Activated T-cell treated with anti-CD3 and anti-CD28 coated beads, Interleukin-2, amount 50 U/mL, for 24 hours (primary cell): ENCODE results near the gene GMPS.
"Not testable (repeated sequence)": the region's sequence is repeated elsewhere in the genome, so short reads cannot be mapped to it uniquely, and the experiment has no call there.

Experiments
- DNase-seq: peaks from one replicate; pipeline ENCODE4 v3.0.0-alpha.2; 2020
- H3K27ac Mint-ChIP-seq: 2 replicates; pipeline ENCODE4 v1.8.0; 2020; ENCODE audit warnings: mild to moderate bottlenecking, mixed read lengths
- H3K27me3 Mint-ChIP-seq: 2 replicates; pipeline ENCODE4 v1.8.0; 2020; ENCODE audit warnings: mixed read lengths
- H3K36me3 Mint-ChIP-seq: 2 replicates; pipeline ENCODE4 v1.8.0; 2020; ENCODE audit warnings: low read depth, mixed read lengths
- H3K4me1 Mint-ChIP-seq: 2 replicates; pipeline ENCODE4 v1.8.0; 2020; ENCODE audit warnings: low read depth, mixed read lengths
- H3K4me3 Mint-ChIP-seq: 2 replicates; pipeline ENCODE4 v1.8.0; 2020; ENCODE audit warnings: mild to moderate bottlenecking, moderate library complexity, mixed read lengths
- H3K9me3 Mint-ChIP-seq: 2 replicates; pipeline ENCODE4 v1.8.0; 2020; ENCODE audit warnings: mixed read lengths

The GMPS gene

DNA sequence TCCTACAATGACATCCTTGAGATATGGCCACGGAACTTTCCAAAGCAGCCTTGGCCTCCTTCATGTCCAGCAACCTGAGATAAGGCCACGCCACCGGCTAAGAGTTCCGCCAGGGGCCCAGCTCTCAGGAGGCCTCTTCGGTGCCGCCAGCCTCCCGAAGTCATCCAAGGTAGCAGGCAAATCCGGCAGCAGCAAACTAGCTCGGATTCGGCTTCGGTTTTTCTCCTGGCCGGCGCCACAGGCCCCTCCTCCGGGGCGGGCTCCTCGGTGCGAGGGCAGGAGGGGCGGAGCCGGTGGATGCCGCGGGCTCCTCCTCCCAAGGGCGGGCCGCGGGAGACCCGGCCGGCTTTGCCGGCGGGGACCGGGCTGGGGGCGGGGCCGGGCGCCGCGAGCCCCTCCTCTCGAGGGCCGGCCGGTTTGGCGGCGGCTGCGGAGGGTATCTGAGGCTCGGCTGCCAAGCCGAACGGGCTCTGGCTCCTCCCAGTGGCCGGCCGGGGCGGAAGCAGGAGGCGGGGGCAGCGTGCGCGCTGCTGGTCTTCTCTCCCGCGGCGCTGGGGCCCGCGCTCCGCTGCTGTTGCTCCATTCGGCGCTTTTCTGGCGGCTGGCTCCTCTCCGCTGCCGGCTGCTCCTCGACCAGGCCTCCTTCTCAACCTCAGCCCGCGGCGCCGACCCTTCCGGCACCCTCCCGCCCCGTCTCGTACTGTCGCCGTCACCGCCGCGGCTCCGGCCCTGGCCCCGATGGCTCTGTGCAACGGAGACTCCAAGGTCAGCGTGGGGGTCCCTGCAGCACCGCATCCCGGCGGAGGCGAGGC, at the start of gene GMPS:
Gene GMPS (plus strand): TSS at position 518 of the 812 bp plus-strand sequence. CDS start 221 bp downstream, at position 739.
- Mint-ChIP-seq H3K4me1 (peaks cover 34% of the 10 kb centered on the region), H3K27me3 (no peaks in the 10 kb centered on the region), H3K4me3 (peak within 1 kb of the TSS; percentile 95), H3K36me3 (peaks cover 20% of the 10 kb centered on the region), H3K9me3 (no peaks in the 10 kb centered on the region), H3K27ac (peak within 1 kb of the TSS; percentile 94)
- DNase-seq, result peak; percentile 99

- not testable (repeated sequence) for DNase-seq, H3K9me3 Mint-ChIP-seq, H3K4me1 Mint-ChIP-seq, H3K27me3 Mint-ChIP-seq, H3K4me3 Mint-ChIP-seq, H3K27ac Mint-ChIP-seq
- peaks cover 57% of the 10 kb centered on the region for H3K36me3 Mint-ChIP-seq
These were observed 41.9 kb upstream of the GMPS start for GRCh38 chr3:155828490-155829098.

DNA sequence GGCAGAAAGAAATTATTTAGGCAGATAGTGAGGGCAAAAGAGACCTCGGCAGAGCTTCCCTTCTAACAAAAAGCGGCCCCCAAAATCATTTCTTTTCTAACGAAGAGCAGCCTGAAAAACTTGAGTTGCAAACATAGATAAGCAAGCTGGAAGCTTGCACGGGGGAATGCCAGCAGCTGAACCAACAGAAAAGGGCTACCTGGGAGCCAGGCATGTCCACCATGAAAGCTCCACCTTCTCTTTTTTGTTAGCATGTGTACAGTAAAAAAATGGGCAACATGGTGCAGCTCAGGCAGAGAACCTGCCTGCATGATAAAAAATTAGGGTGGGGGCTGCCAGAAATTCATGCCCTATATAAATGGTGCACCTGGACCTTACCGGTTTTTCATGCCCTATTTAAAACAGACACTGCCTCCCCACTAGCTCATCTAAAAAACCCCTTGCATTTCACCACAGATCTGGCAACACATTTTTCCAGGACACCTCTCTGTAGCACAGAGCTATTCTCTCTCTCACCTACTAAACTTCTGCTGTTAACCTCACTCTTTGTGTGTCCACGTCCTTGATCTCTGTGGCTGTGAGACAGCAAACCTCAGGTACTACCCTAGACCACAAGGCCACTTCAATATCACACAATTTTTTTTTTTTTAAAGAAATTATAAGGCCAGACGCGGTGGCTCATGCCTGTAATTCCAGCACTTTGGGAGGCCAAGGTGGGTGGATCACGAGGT, 34.9 kb upstream of the GMPS start:
- Mint-ChIP-seq H3K36me3 (peaks cover 42% of the 10 kb centered on the region), H3K4me3 (no peak overlapping the region), H3K4me1 (peaks cover 10% of the 10 kb centered on the region), H3K9me3 (no peaks in the 10 kb centered on the region), H3K27ac (peak overlapping the region; percentile 5), H3K27me3 (no peaks in the 10 kb centered on the region)
- DNase-seq, result no peak

DNA sequence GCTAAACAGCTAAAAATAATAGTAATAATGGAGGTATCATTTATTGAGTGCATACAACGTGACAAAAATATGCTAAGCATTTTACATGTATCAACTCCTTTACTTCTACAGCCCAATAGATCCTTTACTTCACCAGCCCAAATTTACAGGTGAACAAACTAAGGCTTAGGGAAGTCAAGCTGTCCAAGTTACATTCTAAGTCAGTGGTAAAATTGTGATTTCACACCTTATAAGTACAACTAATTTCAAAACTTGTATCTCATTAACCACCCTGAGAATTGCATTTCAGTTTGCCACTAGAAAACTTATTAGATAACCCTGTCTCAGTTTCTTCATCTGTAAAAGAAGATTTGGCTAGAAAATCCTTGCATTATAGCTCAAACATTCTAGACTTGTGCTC, 26.9 kb upstream of the GMPS start:
- Mint-ChIP-seq H3K9me3 (no peaks in the 10 kb centered on the region), H3K36me3 (peaks cover 38% of the 10 kb centered on the region), H3K4me3 (no peak overlapping the region), H3K27ac (peak overlapping the region; percentile 18), H3K4me1 (peaks cover 42% of the 10 kb centered on the region), H3K27me3 (no peaks in the 10 kb centered on the region)
- no peak for DNase-seq

DNA sequence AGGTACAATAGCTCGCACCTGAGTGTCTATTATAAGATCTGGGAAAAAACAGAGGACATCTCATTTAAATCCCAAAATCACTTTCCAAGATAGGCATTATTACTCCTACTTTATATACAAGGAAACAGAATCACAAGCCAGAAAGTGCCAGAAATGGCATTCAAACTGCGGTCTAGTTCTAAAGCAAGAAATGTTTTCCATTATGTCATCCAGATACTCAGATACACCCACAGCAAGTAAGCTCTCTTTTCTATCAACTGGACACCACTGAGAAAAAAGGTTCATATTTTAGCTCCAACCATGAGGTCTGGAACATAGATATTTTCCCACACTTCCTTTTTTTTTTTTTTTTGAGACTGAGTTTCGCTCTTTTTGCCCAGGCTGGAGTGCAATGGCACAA, 24.3 kb upstream of the GMPS start:
- Mint-ChIP-seq H3K9me3 (no peaks in the 10 kb centered on the region), H3K4me1 (peaks cover 61% of the 10 kb centered on the region), H3K4me3 (peak overlapping the region; percentile 25), H3K27ac (no peak overlapping the region), H3K36me3 (peaks cover 50% of the 10 kb centered on the region), H3K27me3 (no peaks in the 10 kb centered on the region)
- no peak for DNase-seq

DNA sequence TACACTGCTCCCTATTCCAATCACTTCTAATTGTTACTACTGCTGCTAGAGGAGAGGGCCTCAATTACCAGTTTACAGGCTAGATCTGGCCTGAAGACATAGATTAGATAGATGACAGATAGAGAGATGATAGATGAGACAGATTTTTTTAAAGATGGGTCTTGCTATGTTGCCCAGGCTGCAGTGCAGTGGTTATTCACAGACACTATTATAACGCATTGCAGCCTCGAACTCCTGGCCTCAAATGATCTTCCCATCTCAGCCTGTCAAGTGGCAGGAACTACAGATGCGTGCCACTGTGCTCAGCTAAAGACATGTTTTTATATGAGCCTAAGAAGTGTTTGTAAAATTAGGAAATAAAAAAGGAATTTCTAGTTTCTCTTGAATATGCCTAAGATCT, 22.5 kb upstream of the GMPS start:
- Mint-ChIP-seq H3K27me3 (no peaks in the 10 kb centered on the region), H3K36me3 (peaks cover 63% of the 10 kb centered on the region), H3K4me3 (peak overlapping the region; percentile 26), H3K27ac (no peak overlapping the region), H3K9me3 (no peaks in the 10 kb centered on the region), H3K4me1 (peaks cover 73% of the 10 kb centered on the region)
- no peak for DNase-seq

DNA sequence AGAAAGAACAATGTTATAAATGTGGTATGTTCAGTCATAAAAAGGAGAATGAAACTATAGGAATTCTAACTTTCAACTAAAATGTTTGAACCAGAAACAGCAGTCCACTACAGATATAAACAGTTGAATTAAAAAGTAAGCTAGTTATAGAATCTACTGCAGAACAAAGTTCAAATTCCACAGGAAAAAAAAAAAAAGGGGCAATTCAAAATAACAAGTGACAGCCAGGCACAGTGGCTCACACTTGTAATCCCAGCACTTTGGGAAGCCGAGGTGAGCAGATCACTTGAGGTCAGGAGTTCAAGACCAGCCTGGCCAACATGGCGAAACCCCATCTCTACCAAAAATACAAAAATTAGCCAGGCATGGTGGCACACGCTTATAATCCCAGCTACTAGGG, 21.0 kb upstream of the GMPS start:
- not testable (repeated sequence) for H3K9me3 Mint-ChIP-seq, H3K27ac Mint-ChIP-seq, DNase-seq, H3K27me3 Mint-ChIP-seq
- Mint-ChIP-seq H3K4me3 (peak overlapping the region; percentile 60), H3K36me3 (peaks cover 71% of the 10 kb centered on the region), H3K4me1 (peaks cover 64% of the 10 kb centered on the region)

GRCh38 chr3:155852341-155852740, 18.1 kb upstream of the GMPS start:
- peaks cover 56% of the 10 kb centered on the region for H3K36me3 Mint-ChIP-seq
- H3K27me3 Mint-ChIP-seq, result no peaks in the 10 kb centered on the region
- DNase-seq, result no peak
- H3K4me1 Mint-ChIP-seq, result peaks cover 51% of the 10 kb centered on the region
- peak overlapping the region; percentile 99 for H3K27ac Mint-ChIP-seq
- H3K9me3 Mint-ChIP-seq, result no peaks in the 10 kb centered on the region
- H3K4me3 Mint-ChIP-seq, result peak overlapping the region; percentile 99

DNA sequence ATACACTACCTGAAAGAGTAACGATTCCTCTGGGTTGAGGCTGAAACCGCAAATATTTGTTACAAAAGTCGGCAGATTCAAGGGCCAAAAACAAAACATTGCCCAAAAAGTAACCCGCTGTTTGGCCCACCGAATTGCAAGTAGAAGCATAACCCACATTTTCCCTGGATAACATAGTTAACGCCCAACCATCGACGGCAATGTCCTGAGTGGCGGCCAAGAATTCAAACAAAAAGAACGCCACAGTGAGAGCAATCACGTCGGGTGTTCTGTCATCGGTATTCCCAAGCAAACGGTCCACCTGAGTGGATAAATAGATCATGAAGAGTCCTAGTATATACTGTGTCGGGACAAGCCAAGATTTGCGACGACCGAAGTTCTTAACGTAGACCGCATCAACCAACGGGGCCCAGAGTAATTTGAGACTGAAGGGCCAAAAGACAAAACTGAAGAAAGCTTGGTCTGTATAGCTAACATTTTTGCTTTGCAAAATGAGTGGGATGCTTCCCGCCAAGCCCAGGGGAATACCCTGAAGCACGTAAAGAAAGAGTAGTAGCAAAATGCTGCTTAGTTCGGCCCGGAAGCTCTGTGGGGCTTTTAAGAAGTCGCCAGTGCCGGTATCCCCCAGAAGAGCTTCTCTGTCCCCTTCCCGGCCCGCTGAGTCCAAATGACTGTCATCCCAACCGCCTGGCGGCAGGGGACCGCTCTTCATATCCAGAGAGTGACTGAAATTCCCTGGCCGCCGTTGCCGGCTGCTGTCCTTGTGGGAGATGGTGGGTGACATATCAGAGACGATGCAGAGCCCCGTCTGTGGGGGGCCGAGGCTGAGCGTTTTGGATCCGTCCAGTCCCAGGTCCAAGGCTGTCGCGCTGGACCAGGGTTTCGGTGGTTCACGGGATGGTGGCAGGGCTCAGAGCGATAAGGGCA, 17.0 kb upstream of the GMPS start:
- DNase-seq, result no peak
- Mint-ChIP-seq H3K4me3 (peak overlapping the region; percentile 99), H3K4me1 (peaks cover 43% of the 10 kb centered on the region), H3K27ac (peak overlapping the region; percentile 99), H3K9me3 (no peaks in the 10 kb centered on the region), H3K36me3 (peaks cover 48% of the 10 kb centered on the region), H3K27me3 (no peaks in the 10 kb centered on the region)

DNA sequence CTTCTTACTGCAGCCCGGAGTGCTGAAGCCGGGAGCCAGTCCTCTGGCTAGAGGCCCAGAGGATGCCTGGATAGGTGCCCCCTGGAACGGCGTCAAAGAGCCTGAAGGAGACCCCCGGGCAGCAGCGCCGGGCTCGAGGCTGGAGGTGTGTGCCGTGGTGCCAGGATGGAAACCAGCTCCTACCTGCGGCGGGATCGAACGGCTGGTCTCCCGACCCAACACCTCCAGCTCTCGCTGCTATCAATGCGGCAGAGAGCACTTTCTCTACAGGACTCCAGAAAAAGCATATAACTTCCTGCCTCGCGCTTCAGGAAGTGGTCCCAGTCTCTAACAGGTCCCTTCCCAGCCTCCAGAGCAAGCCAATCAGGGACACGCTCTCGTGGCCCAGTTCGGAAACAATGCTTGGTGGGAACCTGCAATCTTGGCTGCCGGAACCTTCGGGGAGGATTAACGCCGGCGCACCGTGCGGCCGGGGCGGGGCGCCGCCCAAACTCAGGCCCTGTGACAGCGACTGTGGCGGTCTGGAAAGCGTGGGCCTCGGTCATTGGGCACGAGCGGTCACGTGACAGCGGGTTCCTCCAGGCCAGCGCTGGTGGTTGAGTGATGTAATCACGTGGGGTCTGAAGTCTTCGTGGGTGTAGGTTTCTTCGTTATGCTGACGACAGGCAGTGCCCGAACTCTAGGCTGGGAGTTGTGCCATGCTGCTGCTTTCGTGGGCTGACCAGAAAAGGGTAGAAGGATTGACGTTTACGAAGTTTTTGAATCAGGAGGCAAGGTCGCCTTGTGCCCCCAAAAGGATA, 16.1 kb upstream of the GMPS start, which contains the start of gene SLC33A1:
Gene SLC33A1 (minus strand): TSS at position 287 of the 800 bp plus-strand sequence. CDS start 430 bp downstream, outside the sequence.
- no peaks in the 10 kb centered on the region for H3K9me3 Mint-ChIP-seq
- H3K27ac Mint-ChIP-seq, result peak within 1 kb of the TSS; percentile 99
- H3K4me1 Mint-ChIP-seq, result peaks cover 35% of the 10 kb centered on the region
- peak; percentile 99 for DNase-seq
- H3K27me3 Mint-ChIP-seq, result no peaks in the 10 kb centered on the region
- peaks cover 44% of the 10 kb centered on the region for H3K36me3 Mint-ChIP-seq
- peak within 1 kb of the TSS; percentile 99 for H3K4me3 Mint-ChIP-seq

- DNase-seq, result no peak
- H3K4me3 Mint-ChIP-seq, result no peak overlapping the region
- H3K27ac Mint-ChIP-seq, result no peak overlapping the region
- peaks cover 2% of the 10 kb centered on the region for H3K36me3 Mint-ChIP-seq
- H3K27me3 Mint-ChIP-seq, result no peaks in the 10 kb centered on the region
- H3K4me1 Mint-ChIP-seq, result peaks cover 31% of the 10 kb centered on the region
- no peaks in the 10 kb centered on the region for H3K9me3 Mint-ChIP-seq
These were observed 10.6 kb upstream of the GMPS start for GRCh38 chr3:155859859-155860258.

- H3K27me3 Mint-ChIP-seq, H3K36me3 Mint-ChIP-seq, H3K27ac Mint-ChIP-seq, H3K4me3 Mint-ChIP-seq, DNase-seq, H3K9me3 Mint-ChIP-seq: not testable (repeated sequence)
- peaks cover 27% of the 10 kb centered on the region for H3K4me1 Mint-ChIP-seq
These were observed 10.0 kb upstream of the GMPS start for GRCh38 chr3:155860424-155860823.

DNA sequence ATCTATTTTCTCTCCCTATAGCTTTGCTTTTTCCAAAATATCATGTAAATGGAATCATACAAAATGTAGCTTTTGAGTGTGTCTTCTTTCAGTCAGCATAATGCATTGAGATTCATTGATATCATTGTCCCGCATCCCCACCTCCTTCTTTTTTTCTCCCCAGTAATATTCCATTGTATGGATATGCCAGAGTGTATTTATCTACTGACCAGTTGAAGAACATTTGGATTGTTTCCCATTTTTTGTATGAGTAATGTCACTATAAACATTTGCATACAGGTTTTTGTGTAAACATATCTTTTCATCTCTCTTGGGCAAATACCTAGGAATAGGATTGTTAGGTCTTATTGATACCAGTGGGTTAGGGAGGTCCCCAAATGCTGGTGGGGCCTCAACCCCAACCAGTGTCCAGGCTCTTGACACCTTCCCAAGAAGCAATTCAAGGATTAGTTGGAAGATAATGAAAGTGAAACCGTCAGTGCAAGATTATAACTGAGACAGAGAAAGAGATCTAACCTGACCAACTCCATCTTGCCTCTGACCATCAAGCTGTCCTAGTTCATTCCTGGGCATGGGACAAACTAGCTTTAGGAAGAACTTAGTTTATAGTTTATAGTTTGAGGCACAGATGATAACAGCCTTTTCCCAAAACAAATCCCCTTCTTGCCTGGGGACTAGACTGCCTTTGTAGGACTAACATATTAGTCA, 8.8 kb upstream of the GMPS start:
- H3K4me1 Mint-ChIP-seq, result peaks cover 27% of the 10 kb centered on the region
- no peaks in the 10 kb centered on the region for H3K9me3 Mint-ChIP-seq
- DNase-seq, result no peak
- no peaks in the 10 kb centered on the region for H3K36me3 Mint-ChIP-seq
- H3K27me3 Mint-ChIP-seq, result no peaks in the 10 kb centered on the region
- peak overlapping the region; percentile 83 for H3K27ac Mint-ChIP-seq
- H3K4me3 Mint-ChIP-seq, result no peak overlapping the region
